IMR-90 (cell line): ENCODE results near the gene RRP15. TPM values are rescaled to one million over a fixed set of nuclear protein-coding genes. Genes with fewer than 3 reads are reported as not detected.
A peak's percentile ranks its signal among the peaks of the same experiment; 100 is the strongest.

Experiments
- ATAC-seq: fragments of 200-7000 bp; cut with Tn5 transposase; 2 replicates; pipeline ENCODE4 v1.9.1; 2020; ENCODE audit warnings: low read depth, mild to moderate bottlenecking, moderate library complexity
- BruUV-seq: library from RNA; stranded (reverse); fragments of 400-500 nt; replicated peaks from 2 replicates; lab custom pipeline; 2021; lab: Mats Ljungman, UMichigan
- CTCF ChIA-PET: fragments of 300-600 bp; formaldehyde crosslinking; extraction: SDS; loops from one replicate; lab custom pipeline; 2021; ENCODE audit warnings: antibody characterized with exemption; lab: Yijun Ruan, JAX
- POLR2A ChIA-PET: fragments of 300-600 bp; sonication (Branson Sonifier 250); formaldehyde crosslinking; loops from one replicate; lab custom pipeline; 2022; ENCODE audit warnings: antibody characterized with exemption; ENCODE audit not compliant: unreplicated experiment; lab: Charles Lee
- DNase-seq: peaks from one replicate; pipeline ENCODE4 v3.0.0; 2013
- H2AFZ ChIP-seq: replicated peaks from 2 replicates; pipeline ENCODE3; 2013; ENCODE audit warnings: low read length, mild to moderate bottlenecking; ENCODE audit not compliant: poor library complexity
- H2AK5ac ChIP-seq: 2 replicates; pipeline ENCODE4 v1.6.1; 2013; ENCODE audit warnings: low read depth, low read length, inconsistent platforms
- H2AK9ac ChIP-seq: replicated peaks from 2 replicates; pipeline ENCODE3; 2013; ENCODE audit warnings: mild to moderate bottlenecking, low read depth, low read length, moderate library complexity; ENCODE audit not compliant: poor library complexity
- H2BK120ac ChIP-seq: 2 replicates; pipeline ENCODE4 v1.6.1; 2013; ENCODE audit warnings: low read depth, low read length, inconsistent platforms
- H2BK15ac ChIP-seq: 3 replicates; pipeline ENCODE4 v1.6.1; 2013; ENCODE audit warnings: low read depth, low read length, inconsistent platforms
- H2BK20ac ChIP-seq: 2 replicates; pipeline ENCODE4 v1.6.1; 2013; ENCODE audit warnings: low read depth, mild to moderate bottlenecking, inconsistent platforms, low read length, moderate library complexity
- H2BK5ac ChIP-seq: 2 replicates; pipeline ENCODE4 v1.6.1; 2013; ENCODE audit warnings: mild to moderate bottlenecking, low read depth, low read length, inconsistent platforms; ENCODE audit not compliant: poor library complexity, severe bottlenecking
- H3K14ac ChIP-seq: replicated peaks from 2 replicates; pipeline ENCODE4 v1.6.1; 2013; ENCODE audit warnings: low read depth, low read length, inconsistent platforms
- H3K18ac ChIP-seq: 2 replicates; pipeline ENCODE4 v1.6.1; 2013; ENCODE audit warnings: low read depth, low read length, control low read depth
- H3K23ac ChIP-seq: 2 replicates; pipeline ENCODE4 v1.6.1; 2013; ENCODE audit warnings: low read depth, low read length, inconsistent platforms
- H3K27ac ChIP-seq: 2 replicates; pipeline ENCODE4 v1.5.1; 2013; ENCODE audit warnings: mild to moderate bottlenecking, control low read depth, low read length; ENCODE audit not compliant: insufficient read depth
- H3K27me3 ChIP-seq: 2 replicates; pipeline ENCODE4 v1.6.1; 2013; ENCODE audit warnings: low read length; ENCODE audit not compliant: control insufficient read depth, insufficient read depth
- H3K36me3 ChIP-seq: 2 replicates; pipeline ENCODE4 v1.6.1; 2013; ENCODE audit warnings: low read length, mixed read lengths; ENCODE audit not compliant: control insufficient read depth, insufficient read depth
- H3K4ac ChIP-seq: 2 replicates; pipeline ENCODE4 v1.6.1; 2013; ENCODE audit warnings: low read depth, low read length, inconsistent platforms
- H3K4me1 ChIP-seq: 2 replicates; pipeline ENCODE4 v1.6.1; 2013; ENCODE audit warnings: low read length, mixed read lengths; ENCODE audit not compliant: control insufficient read depth, insufficient read depth
- H3K4me2 ChIP-seq: 2 replicates; pipeline ENCODE4 v1.6.1; 2013; ENCODE audit warnings: low read depth, mild to moderate bottlenecking, control low read depth, low read length, moderate library complexity
- H3K4me3 ChIP-seq: 2 replicates; pipeline ENCODE4 v1.5.1; 2013; ENCODE audit warnings: low read depth, mild to moderate bottlenecking, control low read depth, low read length, moderate library complexity; ENCODE audit not compliant: insufficient read depth
- H3K56ac ChIP-seq: 2 replicates; pipeline ENCODE4 v1.6.1; 2013; ENCODE audit warnings: low read length, inconsistent platforms; ENCODE audit not compliant: insufficient read depth; ENCODE audit errors: extremely low read depth
- H3K79me1 ChIP-seq, 2 experiments: 2 replicates each; pipeline ENCODE4 v1.6.1; 2013; ENCODE audit warnings: low read length in 2 of 2, inconsistent platforms in 1 of 2, low read depth in 1 of 2
- H3K9ac ChIP-seq: 2 replicates; pipeline ENCODE4 v1.6.1; 2013; ENCODE audit warnings: low read depth, low read length, control low read depth
- H3K9me1 ChIP-seq: 2 replicates; pipeline ENCODE4 v1.6.1; 2013; ENCODE audit warnings: low read length, inconsistent platforms; ENCODE audit not compliant: insufficient read depth
- H3K9me3 ChIP-seq: 2 replicates; pipeline ENCODE4 v1.6.1; 2013; ENCODE audit warnings: low read length; ENCODE audit not compliant: control insufficient read depth, insufficient read depth
- H4K20me1 ChIP-seq: 2 replicates; pipeline ENCODE4 v1.6.1; 2013; ENCODE audit warnings: low read length, inconsistent platforms; ENCODE audit not compliant: insufficient read depth
- H4K5ac ChIP-seq: 2 replicates; pipeline ENCODE4 v1.6.1; 2013; ENCODE audit warnings: mild to moderate bottlenecking, low read depth, low read length, control low read depth
- H4K8ac ChIP-seq, 2 experiments: 2 replicates each; pipeline ENCODE4 v1.6.1; 2013; ENCODE audit warnings: low read depth in 2 of 2, low read length in 2 of 2, control low read depth in 1 of 2, inconsistent platforms in 1 of 2
- H4K91ac ChIP-seq: 2 replicates; pipeline ENCODE4 v1.6.1; 2013; ENCODE audit warnings: low read depth, low read length, inconsistent platforms; ENCODE audit not compliant: insufficient read depth
- BHLHE40 ChIP-seq: fragments of 150-350 bp; IDR thresholded peaks from 2 replicates; pipeline ENCODE4 v1.6.1; 2016; ENCODE audit warnings: mild to moderate bottlenecking, low read depth, low read length
- FOS ChIP-seq: fragments of 150-350 bp; IDR thresholded peaks from 2 replicates; pipeline ENCODE4 v1.6.1; 2016; ENCODE audit warnings: low read depth, low read length
- MAFK ChIP-seq: IDR thresholded peaks from 2 replicates; pipeline ENCODE4 v1.6.1; 2012; ENCODE audit warnings: low read depth, low read length, improper control_type of control experiment
- MAZ ChIP-seq: IDR thresholded peaks from 2 replicates; pipeline ENCODE4 v1.6.1; 2012; ENCODE audit warnings: low read depth, mild to moderate bottlenecking, low read length, improper control_type of control experiment, moderate library complexity, borderline replicate concordance
- MXI1 ChIP-seq: IDR thresholded peaks from 2 replicates; pipeline ENCODE4 v1.6.1; 2012; ENCODE audit warnings: low read depth, mild to moderate bottlenecking, low read length, moderate library complexity, borderline replicate concordance
- NFE2L2 ChIP-seq: fragments of 150-350 bp; IDR thresholded peaks from 2 replicates; pipeline ENCODE4 v1.6.1; 2016; ENCODE audit warnings: low read depth, mild to moderate bottlenecking, low read length
- POLR2A ChIP-seq: IDR thresholded peaks from 2 replicates; pipeline ENCODE4 v1.6.1; 2012; ENCODE audit warnings: mild to moderate bottlenecking, low read depth, low read length
- RAD21 ChIP-seq: IDR thresholded peaks from 2 replicates; pipeline ENCODE4 v1.6.1; 2012; ENCODE audit warnings: low read length, improper control_type of control experiment
- RCOR1 ChIP-seq: IDR thresholded peaks from 2 replicates; pipeline ENCODE4 v1.6.1; 2012; ENCODE audit warnings: mild to moderate bottlenecking, low read length, improper control_type of control experiment; ENCODE audit not compliant: insufficient replicate concordance
- RFX5 ChIP-seq: IDR thresholded peaks from 2 replicates; pipeline ENCODE4 v1.8.0; 2012; ENCODE audit warnings: low read depth, mild to moderate bottlenecking, low read length, moderate library complexity
- SMC3 ChIP-seq: fragments of 150-350 bp; IDR thresholded peaks from 2 replicates; pipeline ENCODE4 v1.6.1; 2016; ENCODE audit warnings: low read depth, mild to moderate bottlenecking, antibody characterized with exemption, low read length, moderate library complexity
- WGBS, 2 experiments: methylation state at CpG; one replicate each; pipeline versions ENCODE4 v1.1.5 to v1.1.7; 2013; ENCODE audit warnings: missing lambda C conversion rate in 2 of 2; ENCODE audit not compliant: insufficient read length in 1 of 2; ENCODE audit errors: extremely low coverage in 2 of 2; 5-methylcytosine and 5-hydroxymethylcytosine counted together
- dilution Hi-C: fragments of 300-500 bp; cut with HindIII; formaldehyde crosslinking; loops from one replicate; pipeline ENCODE4 v1.14.3; 2018; ENCODE audit warnings: low sequenced_read_pairs; ENCODE audit not compliant: unreplicated experiment
- in situ Hi-C: fragments of 300-500 bp; cut with MboI; formaldehyde crosslinking; loops from 3 replicates; pipeline ENCODE4 v1.14.3; 2019; ENCODE audit warnings: low sequenced_read_pairs, inconsistent platforms, mixed read lengths
- intact Hi-C: fragments of 100-400 bp; cut with micrococcal nuclease; formaldehyde crosslinking; loops from 2 replicates; pipeline ENCODE4 v1.10.0; 2022
- polyA plus RNA-seq, 3 experiments: library from polyadenylated mRNA; depleted of rRNA; stranded (reverse); fragments of >200 nt; gene quantifications; 2 replicates each; pipeline ENCODE4 v1.2.3, GENCODE V29; 2012; ENCODE audit warnings: low replicate concordance in 1 of 3
- total RNA-seq: library from RNA; depleted of rRNA; stranded (reverse); fragments of >200 nt; gene quantifications from 2 replicates; pipeline ENCODE4 v1.2.3, GENCODE V29; 2012
- TF ChIP-seq, protein P1 (sequence below): fragments of 150-350 bp; IDR thresholded peaks from 2 replicates; pipeline ENCODE4 v1.6.1; 2016; ENCODE audit warnings: low read depth, mild to moderate bottlenecking, low read length, moderate library complexity, borderline replicate concordance
- TF ChIP-seq, protein P2 (sequence below): fragments of 150-350 bp; IDR thresholded peaks from 2 replicates; pipeline ENCODE4 v1.6.1; 2017; ENCODE audit warnings: mild to moderate bottlenecking, antibody characterized with exemption, low read length, low read depth
- TF ChIP-seq, protein P3 (sequence below): conservative IDR thresholded peaks from 2 replicates; pipeline ENCODE4 v1.5.1; 2012; ENCODE audit warnings: mild to moderate bottlenecking, low read depth, low read length, improper control_type of control experiment

Gene RRP15
- total and polyA plus RNA-seq, 2 of the 4 experiments (the other 2 are of a cell fraction) = 3.1 to 4.1 TPM

DNA sequence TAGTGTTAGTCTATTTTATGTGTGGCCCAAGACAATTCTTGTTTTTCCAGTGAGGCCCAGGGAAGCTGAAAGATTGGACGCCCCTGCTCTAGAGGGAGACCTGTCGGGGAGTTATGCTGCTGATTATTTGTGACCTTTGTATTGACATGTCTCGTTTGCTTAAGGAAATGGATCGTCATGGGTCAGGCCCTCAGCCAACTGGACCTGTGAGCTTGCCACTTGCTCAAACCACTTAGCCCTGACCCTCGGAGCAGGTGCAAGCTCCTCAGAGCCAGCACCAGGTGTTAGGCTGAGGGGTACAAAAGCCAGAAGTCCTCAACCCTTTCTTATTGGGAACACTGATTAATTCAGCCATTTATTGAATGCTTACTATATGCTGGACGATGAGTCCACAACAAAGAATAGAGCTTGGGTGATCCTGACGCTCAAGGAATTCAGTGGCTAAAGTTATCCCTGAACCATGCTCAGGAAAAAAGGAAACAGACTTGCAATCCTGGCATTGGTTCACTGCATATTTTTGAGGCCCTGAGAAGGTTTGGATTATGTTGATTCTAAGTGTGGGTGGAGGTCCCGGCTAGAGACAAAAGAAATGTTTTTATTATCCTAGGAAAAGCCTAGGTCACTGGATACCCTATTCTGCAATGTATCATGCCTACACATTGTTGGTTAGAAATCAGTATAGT lies 79.1 kb downstream of the RRP15 start:
- H3K4me2 ChIP-seq = 0 out of 2 replicates have a peak overlapping the region, but pooled peaks have one; percentile 8
- no peaks in the 10 kb centered on the region for H3K9me3 ChIP-seq
- H4K91ac ChIP-seq = 0 out of 2 replicates have a peak overlapping the region, but pooled peaks have one; percentile 10
- BruUV-seq = no TSS peak
- H2BK20ac ChIP-seq = no peak overlapping the region
- WGBS, 2 experiments = 67% methylated on average over 2 of the region's 8 CpGs; no CpG with 5 or more reads in 1 of the 2 experiments
- in situ Hi-C loops = no loop called here
- peak overlapping the region; percentile 40; the same call in 1 of the 2 replicates for H3K14ac ChIP-seq
- H4K20me1 ChIP-seq = no peaks in the 10 kb centered on the region
- H4K8ac ChIP-seq = peak overlapping the region in 1 of 2 experiments; percentile 3; a peak in 1 of 4 replicates
- no peak overlapping the region for H2BK120ac ChIP-seq
- H2BK15ac ChIP-seq = no peak overlapping the region
- DNase-seq (peak; percentile 46), ATAC-seq (peak; percentile 36)
- H3K27me3 ChIP-seq = no peaks in the 10 kb centered on the region
- POLR2A ChIA-PET = no interaction called here
- H3K27ac ChIP-seq = no peak overlapping the region
- H3K18ac ChIP-seq = no peak overlapping the region; the same call in 1 of the 2 replicates
- H3K9ac ChIP-seq = no peak overlapping the region
- H2AK9ac ChIP-seq = no peak overlapping the region
- peak overlapping the region; percentile 12; the same call in 1 of the 2 replicates for H4K5ac ChIP-seq
- H3K23ac ChIP-seq = no peak overlapping the region
- H2BK5ac ChIP-seq = no peak overlapping the region
- intact Hi-C loops = no loop called here
- dilution Hi-C loops = no loop called here
- H2AFZ ChIP-seq = no peak overlapping the region
- peak overlapping the region; percentile 71 for H2AK5ac ChIP-seq
- H3K4me3 ChIP-seq = no peak overlapping the region
- H3K79me1 ChIP-seq = peaks cover 4 to 6% of the 10 kb centered on the region in 2 experiments; a peak in 3 of 4 replicates
- H3K56ac ChIP-seq = no peak overlapping the region
- H3K9me1 ChIP-seq = peaks cover 12% of the 10 kb centered on the region; the same call in 1 of the 2 replicates
- CTCF ChIA-PET = interaction anchor here (0.6 to 0.9 kb wide), 2 partner anchors 8 to 15 kb away, joined by 3 read pairs; no protein-coding TSS in a partner anchor
- H3K4ac ChIP-seq = peak overlapping the region; percentile 40; the same call in 1 of the 2 replicates
- H3K36me3 ChIP-seq = peaks cover 1% of the 10 kb centered on the region; the same call in 1 of the 2 replicates
- H3K4me1 ChIP-seq = peaks cover 23% of the 10 kb centered on the region
- TF ChIP-seq RAD21 = no peak
- TF ChIP-seq POLR2A = no peak
- TF ChIP-seq, protein P1, sequence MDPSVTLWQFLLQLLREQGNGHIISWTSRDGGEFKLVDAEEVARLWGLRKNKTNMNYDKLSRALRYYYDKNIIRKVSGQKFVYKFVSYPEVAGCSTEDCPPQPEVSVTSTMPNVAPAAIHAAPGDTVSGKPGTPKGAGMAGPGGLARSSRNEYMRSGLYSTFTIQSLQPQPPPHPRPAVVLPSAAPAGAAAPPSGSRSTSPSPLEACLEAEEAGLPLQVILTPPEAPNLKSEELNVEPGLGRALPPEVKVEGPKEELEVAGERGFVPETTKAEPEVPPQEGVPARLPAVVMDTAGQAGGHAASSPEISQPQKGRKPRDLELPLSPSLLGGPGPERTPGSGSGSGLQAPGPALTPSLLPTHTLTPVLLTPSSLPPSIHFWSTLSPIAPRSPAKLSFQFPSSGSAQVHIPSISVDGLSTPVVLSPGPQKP = no peak
- TF ChIP-seq FOS = no peak
- TF ChIP-seq MAZ = no peak
- no peak for TF ChIP-seq SMC3
- no peak for TF ChIP-seq RCOR1
- TF ChIP-seq MXI1 = no peak
- TF ChIP-seq NFE2L2 = no peak
- TF ChIP-seq, protein P2, sequence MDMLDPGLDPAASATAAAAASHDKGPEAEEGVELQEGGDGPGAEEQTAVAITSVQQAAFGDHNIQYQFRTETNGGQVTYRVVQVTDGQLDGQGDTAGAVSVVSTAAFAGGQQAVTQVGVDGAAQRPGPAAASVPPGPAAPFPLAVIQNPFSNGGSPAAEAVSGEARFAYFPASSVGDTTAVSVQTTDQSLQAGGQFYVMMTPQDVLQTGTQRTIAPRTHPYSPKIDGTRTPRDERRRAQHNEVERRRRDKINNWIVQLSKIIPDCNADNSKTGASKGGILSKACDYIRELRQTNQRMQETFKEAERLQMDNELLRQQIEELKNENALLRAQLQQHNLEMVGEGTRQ = no peak
- TF ChIP-seq, protein P3, sequence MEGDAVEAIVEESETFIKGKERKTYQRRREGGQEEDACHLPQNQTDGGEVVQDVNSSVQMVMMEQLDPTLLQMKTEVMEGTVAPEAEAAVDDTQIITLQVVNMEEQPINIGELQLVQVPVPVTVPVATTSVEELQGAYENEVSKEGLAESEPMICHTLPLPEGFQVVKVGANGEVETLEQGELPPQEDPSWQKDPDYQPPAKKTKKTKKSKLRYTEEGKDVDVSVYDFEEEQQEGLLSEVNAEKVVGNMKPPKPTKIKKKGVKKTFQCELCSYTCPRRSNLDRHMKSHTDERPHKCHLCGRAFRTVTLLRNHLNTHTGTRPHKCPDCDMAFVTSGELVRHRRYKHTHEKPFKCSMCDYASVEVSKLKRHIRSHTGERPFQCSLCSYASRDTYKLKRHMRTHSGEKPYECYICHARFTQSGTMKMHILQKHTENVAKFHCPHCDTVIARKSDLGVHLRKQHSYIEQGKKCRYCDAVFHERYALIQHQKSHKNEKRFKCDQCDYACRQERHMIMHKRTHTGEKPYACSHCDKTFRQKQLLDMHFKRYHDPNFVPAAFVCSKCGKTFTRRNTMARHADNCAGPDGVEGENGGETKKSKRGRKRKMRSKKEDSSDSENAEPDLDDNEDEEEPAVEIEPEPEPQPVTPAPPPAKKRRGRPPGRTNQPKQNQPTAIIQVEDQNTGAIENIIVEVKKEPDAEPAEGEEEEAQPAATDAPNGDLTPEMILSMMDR = no peak
- no peak for TF ChIP-seq MAFK
- TF ChIP-seq RFX5 = no peak
- no peak for TF ChIP-seq BHLHE40
